ENCODE results near the gene BMPR1B. TPM values are rescaled to one million over a fixed set of nuclear protein-coding genes. Genes with fewer than 3 reads are reported as not detected.

BMPR1B gene
- total RNA-seq (2014; rRNA removed; shearing (Covaris generic)) = 0.07 TPM in 1 of 2 replicates, not detected in the other

GRCh38 chr4:94757192-94758140 lies at the start of gene BMPR1B:
Gene BMPR1B, plus strand, starts transcription at chr4:94757955. Its CDS starts 346,470 bp downstream, at chr4:95104425.
- peak; percentile 12 for DNase-seq (ENCODE audit: low read depth)

- no peak for DNase-seq (ENCODE audit: low read depth)
These were observed 46.1 kb upstream of the BMPR1B start for GRCh38 chr4:94711635-94712034.

- DNase-seq (ENCODE audit: low read depth) = peak; percentile 61
These were observed 43.2 kb upstream of the BMPR1B start for GRCh38 chr4:94714365-94715160.

GRCh38 chr4:94715726-94716125 lies 42.0 kb upstream of the BMPR1B start:
- DNase-seq (ENCODE audit: low read depth) = no peak

- DNase-seq (ENCODE audit: low read depth) = no peak
These were observed 36.4 kb upstream of the BMPR1B start for GRCh38 chr4:94721310-94721709.

- DNase-seq (ENCODE audit: low read depth) = no peak
These were observed 35.5 kb upstream of the BMPR1B start for GRCh38 chr4:94722270-94722669.

GRCh38 chr4:94722748-94723147 lies 35.0 kb upstream of the BMPR1B start:
- DNase-seq (ENCODE audit: low read depth) = no peak

- no peak for DNase-seq (ENCODE audit: low read depth)
These were observed 33.6 kb upstream of the BMPR1B start for GRCh38 chr4:94724016-94724790.

GRCh38 chr4:94726524-94727123 lies 31.1 kb upstream of the BMPR1B start:
- no peak for DNase-seq (ENCODE audit: low read depth)

GRCh38 chr4:94728056-94728766 lies 29.5 kb upstream of the BMPR1B start:
- no peak for DNase-seq (ENCODE audit: low read depth)

- DNase-seq (ENCODE audit: low read depth) = no peak
These were observed 25.4 kb upstream of the BMPR1B start for GRCh38 chr4:94732358-94732698.

GRCh38 chr4:94739741-94740140 lies 18.0 kb upstream of the BMPR1B start:
- DNase-seq (ENCODE audit: low read depth) = no peak

- no peak for DNase-seq (ENCODE audit: low read depth)
These were observed 16.5 kb upstream of the BMPR1B start for GRCh38 chr4:94741304-94741703.

- no peak for DNase-seq (ENCODE audit: low read depth)
These were observed 13.9 kb upstream of the BMPR1B start for GRCh38 chr4:94743838-94744237.

GRCh38 chr4:94744850-94745249 lies 12.9 kb upstream of the BMPR1B start:
- no peak for DNase-seq (ENCODE audit: low read depth)

- no peak for DNase-seq (ENCODE audit: low read depth)
These were observed 11.0 kb upstream of the BMPR1B start for GRCh38 chr4:94746746-94747145.

GRCh38 chr4:94758141-94758699 lies 465 bp downstream of the BMPR1B start:
- peak; percentile 4 for DNase-seq (ENCODE audit: low read depth)

- peak; percentile 2 for DNase-seq (ENCODE audit: low read depth)
These were observed 1.1 kb downstream of the BMPR1B start for GRCh38 chr4:94758700-94759399.

- no peak for DNase-seq (ENCODE audit: low read depth)
These were observed 2.0 kb downstream of the BMPR1B start for GRCh38 chr4:94759767-94760211.

GRCh38 chr4:94762326-94762725 lies 4.6 kb downstream of the BMPR1B start:
- no peak for DNase-seq (ENCODE audit: low read depth)
